HG02759 (cell line): ENCODE data around the gene ZNF287.

Source experiments
- ATAC-seq: cut with Tn5 transposase; IDR thresholded peaks from one replicate; pipeline ENCODE4 v1.9.1; 2021; ENCODE audit warnings: mild to moderate bottlenecking, moderate library complexity; ENCODE audit not compliant: unreplicated experiment

Gene ZNF287

DNA sequence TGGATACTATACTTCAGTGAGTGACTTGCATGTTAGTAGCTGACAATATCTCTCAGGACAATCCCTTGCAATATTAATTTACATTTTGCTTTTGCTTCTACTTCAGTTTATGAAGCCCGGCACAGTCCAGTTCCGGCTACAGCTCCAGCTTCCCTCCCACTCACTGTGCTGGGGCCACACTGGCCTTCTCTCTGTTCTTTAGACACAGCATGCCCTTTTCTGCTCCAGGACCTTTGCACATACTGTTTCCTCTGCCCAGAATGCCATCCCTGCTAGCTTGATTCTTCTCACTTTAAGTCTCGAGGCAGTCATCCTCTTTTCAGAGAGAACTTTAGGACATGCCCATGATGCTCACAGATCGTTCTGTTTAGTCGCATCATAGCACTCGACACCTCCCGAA, 51.5 kb downstream of the ZNF287 start:
- ATAC-seq: no peak

DNA sequence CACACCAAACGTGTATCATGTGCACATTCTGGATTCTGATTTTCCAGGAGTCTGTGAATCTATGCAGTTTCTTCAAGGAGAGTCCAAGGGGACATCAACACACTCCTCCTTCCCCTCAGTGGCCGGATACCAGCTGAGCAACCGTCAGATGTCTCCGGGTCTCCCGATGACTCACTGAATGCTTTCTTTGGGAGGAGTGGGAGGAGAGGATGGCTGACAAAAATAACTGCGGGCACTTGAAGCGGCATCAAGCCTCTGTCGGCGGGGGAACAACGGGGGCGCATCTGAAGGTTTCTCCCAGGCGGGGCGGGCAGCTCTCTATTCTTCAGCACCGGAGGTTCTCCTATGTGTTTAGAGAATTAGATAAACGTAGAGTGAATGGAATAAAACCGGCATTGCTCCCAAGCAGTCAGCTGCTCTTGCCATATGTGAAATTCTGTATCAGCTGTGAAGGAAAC, 52.4 kb downstream of the ZNF287 start:
- no peak for ATAC-seq

DNA sequence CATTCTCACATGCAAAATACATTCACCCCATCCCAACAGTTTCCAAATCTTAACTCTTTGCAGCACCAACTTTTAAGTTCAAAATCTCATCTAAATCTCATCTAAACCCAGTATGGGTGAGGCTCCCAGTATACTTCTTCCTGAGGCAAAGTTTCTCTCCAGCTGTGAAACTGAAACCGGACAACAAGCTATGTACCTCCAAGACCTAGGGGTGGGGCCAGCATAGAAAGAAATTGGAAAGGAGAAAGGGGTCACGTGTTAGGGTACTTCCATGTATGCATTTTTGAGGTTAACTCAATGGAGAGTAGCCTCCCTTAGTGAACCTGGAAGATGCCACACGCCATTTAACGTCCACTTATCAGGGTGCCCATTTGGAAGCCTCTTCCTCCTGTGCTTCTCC, 53.1 kb downstream of the ZNF287 start:
- ATAC-seq: no peak

DNA sequence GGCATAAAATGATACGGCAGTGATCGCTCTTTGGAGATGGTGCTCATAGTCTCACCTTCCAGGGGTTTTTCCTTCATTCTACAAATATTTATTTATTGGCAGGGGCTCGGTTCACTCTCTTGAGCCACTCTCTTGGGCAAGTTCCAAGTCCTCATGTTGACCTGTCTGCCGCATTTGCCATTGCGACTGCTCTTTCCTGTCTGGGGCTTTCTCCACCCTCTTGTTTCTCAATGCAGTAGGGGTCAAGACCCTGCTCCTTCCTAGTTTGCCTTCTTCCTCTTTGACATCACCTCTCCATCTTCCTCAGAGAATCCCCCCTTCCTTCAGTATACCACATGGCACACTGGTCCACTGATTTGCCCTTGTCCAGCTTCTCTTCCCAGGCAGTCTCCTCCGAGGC, 55.1 kb downstream of the ZNF287 start:
- ATAC-seq: no peak

DNA sequence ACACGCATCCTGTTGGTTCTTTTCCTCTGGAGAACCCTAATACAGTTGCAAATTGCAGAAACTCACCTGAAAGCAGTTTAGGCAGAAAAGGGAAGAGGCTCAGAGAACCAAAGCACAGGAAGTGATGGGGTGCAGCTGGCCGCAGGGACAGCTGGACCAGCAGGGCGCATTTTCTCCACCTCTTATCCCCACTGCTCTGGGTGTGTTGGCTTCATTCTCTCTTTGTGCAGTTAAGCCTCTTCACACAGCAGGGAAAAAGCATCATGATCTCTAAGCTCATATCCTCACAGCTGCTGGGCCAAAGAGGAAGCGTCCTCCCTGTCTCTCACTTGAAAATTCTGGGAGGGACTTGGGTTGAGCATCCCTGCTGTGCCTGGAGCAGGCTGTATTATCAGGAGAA, 57.0 kb downstream of the ZNF287 start:
- no peak for ATAC-seq

DNA sequence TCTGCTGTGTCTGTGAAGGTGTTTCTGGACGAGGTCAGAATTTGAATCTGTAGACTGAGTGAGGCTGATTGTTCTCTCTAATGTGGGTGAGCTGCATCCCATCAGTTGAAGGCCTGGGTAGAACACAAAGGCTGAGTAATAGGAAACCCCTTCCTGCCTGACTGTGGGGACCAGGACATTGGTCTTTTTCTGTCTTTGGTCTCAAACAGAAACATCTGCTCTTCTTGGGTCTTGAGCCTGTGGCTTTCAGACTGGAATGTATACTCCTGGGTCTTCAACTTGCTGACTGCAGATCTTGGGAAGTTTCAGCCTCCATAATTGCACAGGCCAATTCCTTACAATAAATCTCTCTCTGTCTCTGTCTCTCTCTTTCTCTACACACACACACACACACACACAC, 57.4 kb downstream of the ZNF287 start:
- no peak for ATAC-seq

DNA sequence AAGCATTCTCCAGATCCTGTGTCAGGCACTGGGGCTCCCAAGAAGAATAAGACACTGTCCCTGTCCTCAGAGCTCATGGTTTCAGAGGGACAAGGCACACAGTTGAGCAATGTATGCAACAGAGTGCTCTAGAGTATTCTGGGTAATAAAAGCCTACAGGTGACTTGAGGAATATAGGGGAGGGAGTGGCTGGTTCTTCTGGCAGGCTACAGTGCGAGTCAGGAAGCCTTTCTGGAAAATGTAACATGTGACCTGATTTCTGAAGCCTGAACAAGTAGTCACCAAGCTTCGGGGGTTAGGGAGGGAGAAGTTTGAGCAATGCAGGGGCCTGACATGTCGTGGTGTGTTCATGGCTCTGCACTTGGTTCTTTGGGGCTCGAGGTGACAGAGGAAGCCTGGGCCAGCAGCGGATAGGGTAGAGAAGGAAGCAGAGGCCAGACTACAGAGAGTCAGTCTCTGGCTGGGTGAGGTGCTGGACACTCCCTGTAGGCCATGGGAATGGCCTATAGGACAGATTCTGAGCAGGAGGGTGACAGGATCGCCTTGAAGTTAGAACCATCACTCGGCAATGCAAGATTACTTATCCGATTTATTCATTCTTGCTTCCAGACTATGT, 61.0 kb downstream of the ZNF287 start:
- no peak for ATAC-seq

DNA sequence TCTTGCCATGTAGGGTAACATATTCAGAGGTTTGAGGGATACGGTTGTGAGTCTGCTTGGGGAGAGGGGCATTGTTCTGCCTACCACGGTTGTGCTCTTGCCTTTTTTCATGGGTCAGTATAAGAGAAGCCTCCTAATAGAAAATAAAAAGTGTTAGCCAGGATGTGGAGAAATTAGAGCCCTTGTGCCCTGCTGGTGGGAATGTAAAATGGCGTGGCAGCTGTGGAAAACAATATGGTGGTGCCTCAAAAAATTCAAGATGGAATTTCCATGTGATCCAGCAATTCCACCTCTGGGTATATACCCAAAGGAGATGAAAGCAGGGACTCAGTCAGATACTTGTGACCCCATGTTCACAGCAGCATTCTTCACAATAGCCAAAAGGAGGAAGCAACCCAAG, 62.8 kb downstream of the ZNF287 start:
- no peak for ATAC-seq

DNA sequence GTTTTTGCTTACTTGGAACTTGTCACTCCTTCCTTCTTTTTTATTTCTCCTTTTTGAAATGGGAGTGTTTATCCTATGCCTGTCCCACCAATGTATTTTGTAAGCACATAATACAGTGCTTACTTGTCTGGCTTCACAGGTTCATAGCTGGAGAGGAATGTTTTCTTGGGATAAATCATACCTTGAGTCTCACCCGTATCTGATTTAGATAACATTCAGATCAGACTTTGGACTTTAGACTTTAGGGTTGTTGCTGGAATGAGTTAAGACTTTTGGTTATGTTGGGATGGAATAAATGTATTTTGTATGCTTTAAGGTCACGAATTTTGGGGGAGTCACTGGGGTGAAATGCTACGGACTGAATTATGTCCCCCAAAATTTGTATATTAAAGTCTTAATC, 64.0 kb downstream of the ZNF287 start:
- ATAC-seq: no peak
